ES-I3 (cell line): ENCODE data around the gene ENDOV.

Experiments
- H3K36me3 ChIP-seq: 2 replicates; pipeline ENCODE4 v1.6.1; 2013; ENCODE audit warnings: mild to moderate bottlenecking, low read length, control low read depth, moderate library complexity; ENCODE audit not compliant: insufficient read depth
- H3K4me1 ChIP-seq: 2 replicates; pipeline ENCODE4 v1.6.1; 2013; ENCODE audit warnings: mild to moderate bottlenecking, control low read depth, low read length; ENCODE audit not compliant: insufficient read depth
- H3K9ac ChIP-seq: 2 replicates; pipeline ENCODE4 v1.6.1; 2013; ENCODE audit warnings: low read depth, mild to moderate bottlenecking, low read length, moderate library complexity
- H3K9me3 ChIP-seq: 2 replicates; pipeline ENCODE4 v1.6.1; 2013; ENCODE audit warnings: mild to moderate bottlenecking, low read length, moderate library complexity; ENCODE audit not compliant: control insufficient read depth, insufficient read depth

The ENDOV gene

DNA sequence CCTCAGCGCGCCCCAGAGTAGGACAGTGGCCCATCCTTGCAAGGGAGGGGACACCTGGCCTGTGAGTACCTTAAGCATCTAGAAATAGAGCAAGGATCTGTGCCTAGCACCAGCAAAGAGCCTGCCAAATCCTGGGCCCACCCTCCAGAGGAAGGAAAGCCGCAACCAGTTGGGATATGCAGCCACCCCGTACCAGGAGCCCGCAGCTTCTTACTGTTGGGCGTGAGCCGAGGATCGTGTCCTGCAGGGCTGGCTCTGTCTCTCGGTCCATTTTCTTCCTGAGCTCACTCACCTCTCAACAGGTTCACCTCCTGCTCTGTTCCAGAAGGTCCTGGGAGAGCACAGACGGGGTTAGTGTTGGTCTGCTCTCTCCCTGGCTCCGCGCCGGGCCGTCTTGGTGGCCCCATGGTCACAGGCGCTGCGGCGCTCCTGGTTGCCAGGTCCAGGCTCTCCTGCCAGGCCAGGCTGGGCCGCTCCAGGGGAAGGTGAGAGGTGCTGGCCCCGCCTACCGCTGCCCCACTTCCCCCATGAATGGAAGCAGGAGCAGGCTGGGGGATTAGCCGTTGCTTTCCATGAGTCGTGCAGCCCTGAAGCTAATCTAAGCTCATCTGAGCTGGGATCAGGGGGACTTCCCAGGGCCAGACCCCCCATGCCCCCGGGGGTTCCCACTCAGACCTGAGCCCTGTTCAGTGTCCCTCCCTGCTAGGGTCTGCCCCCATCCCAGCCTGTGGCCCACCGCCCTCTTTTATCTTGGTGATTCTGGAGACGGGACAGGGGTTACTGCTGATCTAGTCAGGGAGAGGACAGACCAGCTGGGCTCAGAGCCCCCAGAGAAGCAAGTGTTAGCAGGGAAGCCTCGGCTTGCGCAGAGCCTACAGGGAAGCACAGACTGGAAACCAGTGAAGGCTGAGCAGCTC, 12.7 kb downstream of the ENDOV start:
- Histone ChIP-seq H3K36me3 (no peaks in the 10 kb centered on the region), H3K4me1 (no peaks in the 10 kb centered on the region; the same call in 1 of the 2 replicates), H3K9ac (no peak overlapping the region), H3K9me3 (no peaks in the 10 kb centered on the region)

DNA sequence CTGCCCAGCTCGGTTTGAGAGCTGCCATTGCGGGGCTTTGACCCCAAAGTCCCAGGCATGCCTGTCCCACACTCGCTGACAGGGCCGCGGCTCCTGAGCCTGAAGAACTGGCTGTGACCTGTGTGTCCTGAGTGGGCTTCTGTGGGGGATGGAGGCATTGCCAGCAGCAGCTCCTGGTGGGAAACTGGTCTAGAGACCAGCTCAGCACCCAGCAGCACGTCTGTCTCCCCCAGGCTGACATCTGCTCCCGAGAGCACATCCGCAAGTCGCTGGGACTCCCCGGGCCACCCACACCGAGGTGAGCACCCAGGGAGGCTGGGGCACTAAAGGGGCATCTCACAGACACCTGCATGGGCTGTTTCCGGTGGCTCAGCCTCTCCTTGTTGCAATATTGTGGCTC, 13.4 kb downstream of the ENDOV start:
- no peaks in the 10 kb centered on the region; the same call in 1 of the 2 replicates for H3K4me1 ChIP-seq
- no peaks in the 10 kb centered on the region for H3K36me3 ChIP-seq
- H3K9me3 ChIP-seq = no peaks in the 10 kb centered on the region
- H3K9ac ChIP-seq = no peak overlapping the region

DNA sequence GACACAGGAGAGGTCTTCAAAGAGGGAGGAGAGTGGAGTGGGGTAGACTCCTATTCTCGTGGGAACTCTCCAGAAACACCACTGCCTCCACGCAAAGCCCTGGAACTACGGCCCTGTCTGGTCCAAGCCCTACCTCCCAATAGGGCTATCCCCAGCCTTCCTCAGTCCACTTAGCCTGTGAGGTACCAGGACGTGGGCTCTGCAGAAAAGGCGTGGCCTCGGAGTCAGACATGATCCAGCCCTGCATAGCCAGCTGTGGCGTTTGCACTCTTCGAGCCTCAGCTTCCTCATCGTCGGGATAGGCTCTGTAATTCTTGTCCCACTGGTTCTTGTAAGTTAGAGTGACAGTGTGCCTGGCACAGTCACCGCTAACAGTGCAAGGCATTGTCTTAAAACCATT, 13.8 kb downstream of the ENDOV start:
- Histone ChIP-seq H3K36me3 (no peaks in the 10 kb centered on the region), H3K9me3 (no peaks in the 10 kb centered on the region), H3K4me1 (no peaks in the 10 kb centered on the region; the same call in 1 of the 2 replicates), H3K9ac (no peak overlapping the region)

DNA sequence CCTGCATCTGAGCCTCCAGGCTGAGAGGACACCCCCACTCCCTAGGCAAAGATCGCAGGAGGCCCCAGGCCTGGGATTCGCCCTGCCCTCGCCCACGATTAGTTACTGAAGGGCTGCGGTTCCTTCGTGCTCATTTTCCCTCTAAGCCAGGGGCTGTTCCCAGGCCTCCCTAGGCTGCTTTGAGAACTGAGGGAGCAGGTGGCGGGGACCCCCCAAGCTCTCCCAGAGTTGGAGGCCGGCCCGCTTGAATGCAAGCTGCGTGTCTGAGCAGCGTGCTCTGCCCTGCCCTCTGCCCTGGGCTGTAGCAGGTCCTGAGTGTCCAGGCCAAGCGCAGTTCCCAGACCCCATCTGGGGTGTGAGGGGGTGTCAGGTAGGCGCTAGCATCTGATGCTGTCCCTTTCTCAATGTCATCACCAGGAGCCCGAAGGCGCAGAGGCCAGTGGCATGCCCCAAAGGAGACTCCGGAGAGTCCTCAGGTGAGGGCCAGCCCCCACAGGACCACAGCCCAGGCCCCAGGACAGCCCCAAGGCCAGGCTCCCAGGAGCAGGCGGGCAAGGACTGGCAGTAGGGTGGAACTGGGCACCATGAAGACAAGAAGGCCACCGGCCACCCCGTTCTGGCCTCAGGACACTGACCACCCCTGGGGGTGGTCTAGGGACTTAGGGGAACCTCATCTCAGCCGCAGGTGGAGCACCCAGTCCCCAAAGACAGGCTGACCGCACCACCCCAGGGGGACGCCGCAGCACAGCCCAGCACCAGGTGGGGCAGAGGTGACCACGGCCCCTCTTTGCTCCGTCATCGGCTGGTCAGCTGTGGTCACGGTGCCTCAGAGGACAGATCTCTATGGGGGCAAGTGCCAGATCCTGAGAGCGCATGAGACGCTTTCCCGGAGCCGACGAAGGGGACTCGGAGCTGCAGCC, 14.6 kb downstream of the ENDOV start:
- Histone ChIP-seq H3K9me3 (no peaks in the 10 kb centered on the region), H3K4me1 (no peaks in the 10 kb centered on the region; the same call in 1 of the 2 replicates), H3K36me3 (no peaks in the 10 kb centered on the region), H3K9ac (no peak overlapping the region)

DNA sequence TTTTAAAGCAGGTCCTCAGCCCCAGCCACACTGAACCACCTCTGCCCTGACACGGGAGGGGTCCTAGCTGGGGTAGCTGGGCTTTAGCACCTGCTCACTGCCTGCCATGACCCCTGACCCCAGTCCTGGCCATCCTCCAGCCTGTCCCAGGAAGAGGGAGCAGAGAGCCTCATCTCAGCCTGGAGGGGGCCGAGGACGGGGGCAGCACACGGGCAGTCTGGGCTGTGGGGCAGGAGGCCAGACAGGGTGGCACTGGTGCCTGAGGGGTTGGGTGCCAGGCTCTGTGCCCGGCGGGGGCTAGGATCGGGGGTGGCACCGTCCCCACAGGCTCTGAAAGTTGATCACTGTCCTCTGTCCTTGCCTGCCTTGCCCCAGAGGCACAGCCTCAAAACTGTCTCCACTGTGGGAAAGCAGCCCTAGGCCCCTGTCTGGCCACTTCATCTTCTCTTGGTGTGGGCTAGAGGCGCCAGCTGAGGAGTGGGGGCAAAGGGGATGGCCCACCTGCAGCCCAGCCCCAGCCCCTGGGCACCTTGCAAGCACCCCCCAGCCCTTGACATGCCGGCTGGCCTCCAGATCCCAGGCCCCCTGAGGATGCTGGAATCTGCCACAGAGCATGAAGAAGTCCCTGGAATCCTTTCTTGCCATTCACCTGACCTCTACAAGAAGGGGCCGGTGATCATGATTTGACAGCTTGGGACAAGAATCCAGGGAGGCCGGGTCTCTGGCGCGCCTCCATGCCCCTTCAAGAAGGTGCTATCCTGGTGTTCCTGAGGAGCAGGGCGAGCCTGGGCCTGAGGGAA, 15.7 kb downstream of the ENDOV start:
- H3K9me3 ChIP-seq = no peaks in the 10 kb centered on the region
- H3K4me1 ChIP-seq = no peaks in the 10 kb centered on the region; the same call in 1 of the 2 replicates
- no peak overlapping the region for H3K9ac ChIP-seq
- no peaks in the 10 kb centered on the region for H3K36me3 ChIP-seq

DNA sequence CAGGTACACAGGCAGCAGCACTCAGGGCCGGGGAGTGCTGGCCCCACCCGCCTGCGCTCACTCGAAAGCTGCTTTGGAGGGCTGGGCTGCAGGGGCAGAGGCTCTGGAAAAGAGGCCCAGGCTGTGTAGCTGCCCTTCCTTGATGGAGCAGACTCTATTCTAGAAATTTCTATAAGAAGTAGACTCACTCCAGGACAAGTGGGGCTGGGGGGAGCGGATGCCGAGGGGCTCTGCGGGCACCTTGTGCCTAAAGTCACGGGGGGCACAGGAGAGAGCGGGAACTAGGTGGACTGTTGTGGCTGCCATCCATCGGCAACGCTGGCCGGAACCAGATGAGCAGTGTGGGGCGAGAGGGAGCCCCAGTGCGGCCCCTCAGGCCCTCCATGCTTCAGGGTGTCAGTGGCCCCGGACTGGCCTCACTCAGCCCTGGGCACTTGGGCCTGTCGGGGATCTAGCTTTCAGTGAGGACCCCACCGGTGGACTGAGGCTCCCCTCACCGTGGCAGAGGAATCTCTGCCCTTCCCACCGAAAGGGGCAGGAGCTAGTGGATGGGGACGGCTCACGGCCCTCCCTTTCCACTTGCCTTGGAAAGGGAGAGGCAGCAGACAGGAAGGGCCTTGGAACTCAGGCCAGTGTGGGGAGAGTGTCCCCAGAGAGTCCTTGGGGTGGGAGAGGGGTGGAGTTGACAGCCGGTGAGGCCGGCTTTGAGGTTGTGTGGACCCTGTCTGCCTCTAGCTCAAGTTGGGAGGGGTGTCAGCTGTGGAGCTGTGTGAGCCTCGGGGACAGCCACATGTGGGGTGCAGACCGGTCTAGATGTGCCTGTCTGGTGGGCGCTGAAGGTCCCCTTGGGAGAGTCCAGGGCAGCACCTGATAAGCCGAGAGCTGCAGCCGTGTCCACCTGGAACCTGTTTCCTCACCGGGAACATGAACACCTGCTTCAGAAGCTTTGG, 16.6 kb downstream of the ENDOV start:
- Histone ChIP-seq H3K36me3 (no peaks in the 10 kb centered on the region), H3K4me1 (no peaks in the 10 kb centered on the region; the same call in 1 of the 2 replicates), H3K9me3 (no peaks in the 10 kb centered on the region), H3K9ac (no peak overlapping the region)

DNA sequence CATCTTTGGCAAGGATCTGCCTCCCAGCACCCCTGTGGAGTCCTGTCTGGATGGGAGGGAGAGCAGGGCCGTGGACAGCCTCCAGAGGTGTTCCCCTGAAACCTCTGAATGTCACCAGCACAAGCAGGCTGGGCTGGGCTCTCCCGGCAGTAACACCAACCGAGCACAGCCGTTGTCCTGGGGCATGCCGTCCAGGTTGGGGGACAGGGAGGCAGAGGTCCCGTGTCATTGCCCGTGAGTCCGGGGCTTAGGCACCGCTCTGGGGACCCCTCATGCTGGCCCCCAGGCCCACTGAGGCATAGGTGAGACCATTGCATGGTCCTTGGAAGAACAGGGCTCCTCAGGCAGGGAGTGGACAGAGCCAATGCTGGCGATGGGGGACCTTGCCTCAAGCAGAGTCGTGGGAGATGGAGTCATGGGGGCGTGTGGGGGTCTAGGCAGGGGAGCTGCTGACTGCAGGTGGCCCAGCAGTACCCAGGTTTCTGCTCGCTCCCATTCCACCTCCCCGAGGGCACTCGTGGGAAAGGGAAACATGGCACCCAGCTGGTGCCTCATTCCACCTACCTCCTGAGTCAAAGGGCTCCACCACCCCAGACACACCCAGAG, 17.5 kb downstream of the ENDOV start:
- H3K9me3 ChIP-seq = no peaks in the 10 kb centered on the region
- H3K4me1 ChIP-seq = no peaks in the 10 kb centered on the region
- no peaks in the 10 kb centered on the region for H3K36me3 ChIP-seq
- H3K9ac ChIP-seq = no peak overlapping the region

DNA sequence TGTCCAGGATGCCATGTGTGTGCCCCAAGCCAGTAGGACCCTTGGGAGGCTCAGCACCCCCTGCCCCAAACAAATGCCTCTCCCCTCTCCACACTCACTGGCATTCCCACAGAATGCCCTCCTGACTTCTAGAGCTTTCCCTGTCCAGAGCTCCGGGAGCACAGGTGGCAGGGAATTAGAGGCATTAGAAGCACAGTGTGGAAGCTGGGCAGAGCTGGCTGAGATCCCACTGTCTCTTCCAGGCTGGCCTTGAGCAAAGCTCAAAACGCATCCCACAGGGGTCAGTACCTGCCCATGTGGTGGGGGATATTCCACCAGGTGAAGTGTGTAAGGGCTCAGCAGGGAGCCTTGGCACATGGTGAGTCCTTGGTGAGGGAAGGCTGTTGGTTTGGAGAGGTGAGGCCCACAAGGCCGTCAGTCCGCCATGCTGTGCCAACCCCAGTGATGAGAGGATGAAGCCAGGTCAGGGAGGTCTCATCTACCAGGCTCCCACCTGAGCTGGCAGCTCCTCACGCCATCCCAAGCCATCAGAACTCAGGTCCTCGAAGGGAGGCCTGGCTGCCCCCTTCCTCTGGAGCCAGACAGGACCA, 18.1 kb downstream of the ENDOV start:
- Histone ChIP-seq H3K9ac (no peak overlapping the region), H3K4me1 (no peaks in the 10 kb centered on the region), H3K36me3 (no peaks in the 10 kb centered on the region)

DNA sequence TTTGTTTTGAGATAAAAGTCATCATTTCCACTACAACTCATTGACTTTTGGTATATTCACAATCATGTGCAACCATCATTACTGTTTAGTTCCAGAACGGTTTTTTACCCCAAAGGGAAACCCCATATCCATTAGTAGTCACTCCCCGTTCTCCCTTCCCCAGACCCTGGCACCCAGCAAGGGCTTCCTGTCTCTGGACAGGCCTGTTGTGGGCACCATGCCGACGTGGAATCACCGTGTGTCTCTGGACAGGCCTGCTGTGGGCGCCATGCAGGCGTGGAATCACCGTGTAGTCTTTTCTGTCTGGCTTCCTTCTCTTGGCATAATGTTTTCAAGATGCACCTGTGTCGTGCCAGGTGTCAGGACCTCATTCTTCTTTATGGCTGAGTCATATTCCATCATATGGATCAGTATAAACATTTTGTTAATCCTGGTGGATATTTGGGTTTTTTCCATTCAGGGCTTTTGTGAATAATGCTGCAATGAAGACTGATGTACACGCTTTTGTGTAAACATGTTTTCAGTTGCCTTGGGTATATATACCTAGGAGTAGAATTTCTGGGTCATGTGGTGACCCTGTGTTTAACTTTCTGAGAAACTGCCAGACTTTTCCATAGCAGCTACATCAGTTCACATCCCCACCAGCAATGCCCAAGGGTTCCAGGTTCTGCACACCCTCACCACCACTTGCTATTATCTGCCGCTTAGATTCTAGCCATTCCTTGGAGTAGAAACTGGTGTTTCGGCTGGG, 19.1 kb downstream of the ENDOV start:
- Histone ChIP-seq H3K4me1 (no peaks in the 10 kb centered on the region), H3K9ac (no peak overlapping the region), H3K9me3 (no peaks in the 10 kb centered on the region), H3K36me3 (no peaks in the 10 kb centered on the region)

More for the DNA sequence above, 18.1 kb downstream of the ENDOV start:
- H3K9me3 ChIP-seq = no peaks in the 10 kb centered on the region

DNA sequence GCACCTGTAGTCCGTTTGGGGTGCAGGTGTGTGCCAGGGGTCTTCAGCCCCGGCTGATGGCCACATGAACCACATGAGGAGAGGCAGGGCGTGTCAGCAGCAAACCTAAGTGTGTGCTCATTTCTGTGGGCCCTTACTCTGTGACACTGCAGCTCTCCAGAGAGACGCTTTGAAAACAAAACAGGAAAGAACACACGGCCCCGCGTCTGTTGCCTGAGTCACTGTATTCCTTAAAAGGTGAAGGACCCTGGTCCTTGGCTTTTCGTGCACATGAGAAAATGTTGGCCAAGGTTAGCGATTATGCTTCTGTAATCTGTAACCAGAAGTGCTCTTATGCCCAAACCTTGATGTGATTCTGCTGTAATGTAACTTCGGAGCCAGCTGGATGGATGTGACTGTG, 22.6 kb downstream of the ENDOV start:
- Histone ChIP-seq H3K9ac (no peak overlapping the region), H3K36me3 (no peaks in the 10 kb centered on the region), H3K4me1 (peaks cover 3% of the 10 kb centered on the region; the same call in 1 of the 2 replicates), H3K9me3 (no peaks in the 10 kb centered on the region)

DNA sequence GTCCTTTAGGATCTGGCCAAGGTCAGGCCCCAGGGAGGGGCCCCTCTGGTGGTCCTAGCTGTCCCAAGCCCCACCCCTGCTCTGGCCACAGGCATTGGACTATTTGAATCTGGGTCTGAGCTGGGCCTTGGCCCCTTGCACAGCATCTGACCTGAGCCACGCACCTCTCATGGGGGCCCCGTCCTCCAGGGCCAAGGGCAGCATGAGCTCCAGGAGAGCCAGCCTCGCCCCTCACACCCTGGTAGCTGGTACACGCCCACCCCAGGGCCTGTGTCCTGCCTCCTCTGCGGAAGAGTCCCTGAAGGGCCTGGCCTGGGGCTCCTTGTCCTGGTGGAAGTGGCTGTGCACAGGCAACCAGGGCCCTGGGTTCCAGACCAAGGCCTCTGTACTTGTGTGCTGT, 23.8 kb downstream of the ENDOV start:
- Histone ChIP-seq H3K9ac (no peak overlapping the region), H3K4me1 (peaks cover 3% of the 10 kb centered on the region; the same call in 1 of the 2 replicates), H3K36me3 (no peaks in the 10 kb centered on the region), H3K9me3 (no peaks in the 10 kb centered on the region)

DNA sequence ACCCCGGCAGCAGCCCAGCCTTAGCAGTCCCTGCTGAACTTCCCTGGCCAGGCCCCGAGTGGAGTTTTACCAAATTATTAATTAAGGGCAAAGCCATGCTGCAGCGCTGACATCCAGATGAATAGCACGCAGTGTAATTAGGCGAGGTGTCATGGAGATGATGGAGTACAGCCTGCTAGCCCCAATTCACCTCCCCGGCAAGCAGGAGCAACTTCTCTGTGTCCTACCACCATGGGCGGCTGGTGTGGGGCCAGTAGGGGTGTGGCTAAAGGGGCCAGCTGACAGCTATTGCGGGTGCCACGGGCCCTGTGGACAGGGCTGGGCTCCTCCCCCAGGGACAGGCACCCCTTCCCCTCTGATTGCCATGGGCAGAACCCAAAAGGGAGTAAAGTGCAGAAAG, 24.5 kb downstream of the ENDOV start:
- H3K9ac ChIP-seq = no peak overlapping the region
- H3K9me3 ChIP-seq = no peaks in the 10 kb centered on the region
- no peaks in the 10 kb centered on the region for H3K36me3 ChIP-seq
- H3K4me1 ChIP-seq = peaks cover 3% of the 10 kb centered on the region; the same call in 1 of the 2 replicates
